HEK293T (cell line): ENCODE measurements around the gene CCDC102A.
"Not testable (repeated sequence)": the region's sequence is repeated elsewhere in the genome, so short reads cannot be mapped to it uniquely, and the experiment has no call there.

Source experiments
- CTCF ChIA-PET: fragments of 350-600 bp; formaldehyde crosslinking; extraction: SDS; loops from one replicate; lab custom pipeline; 2021; ENCODE audit warnings: antibody characterized with exemption, inconsistent platforms; lab: Yijun Ruan, JAX
- POLR2A ChIA-PET: fragments of 350-600 bp; formaldehyde crosslinking; extraction: SDS; loops from one replicate; lab custom pipeline; 2020; ENCODE audit warnings: antibody characterized with exemption, inconsistent platforms; lab: Yijun Ruan, JAX
- DNase-seq: peaks from one replicate; pipeline ENCODE4 v3.0.0; 2012; ENCODE audit warnings: mixed read lengths; ENCODE audit errors: extremely low spot score
- ARNT ChIP-seq: fragments of 450-650 bp; IDR thresholded peaks from 2 replicates; pipeline ENCODE4 v1.6.1; 2017; ENCODE audit warnings: mild to moderate bottlenecking
- BHLHE40 ChIP-seq: fragments of 450-650 bp; IDR thresholded peaks from 2 replicates; pipeline ENCODE4 v1.6.1; 2016; ENCODE audit warnings: mild to moderate bottlenecking, moderate library complexity, borderline replicate concordance
- CTBP1 ChIP-seq: fragments of 450-650 bp; IDR thresholded peaks from 2 replicates; pipeline ENCODE4 v1.6.1; 2016; ENCODE audit warnings: borderline replicate concordance
- ELF4 ChIP-seq: fragments of 450-650 bp; IDR thresholded peaks from 2 replicates; pipeline ENCODE4 v1.6.1; 2017; ENCODE audit warnings: antibody characterized with exemption
- FOXA1 ChIP-seq: fragments of 450-650 bp; IDR thresholded peaks from 2 replicates; pipeline ENCODE4 v1.6.1; 2016; ENCODE audit warnings: mild to moderate bottlenecking
- FOXK2 ChIP-seq: fragments of 450-650 bp; IDR thresholded peaks from 2 replicates; pipeline ENCODE4 v1.6.1; 2016; ENCODE audit warnings: mild to moderate bottlenecking
- FOXM1 ChIP-seq: fragments of 450-650 bp; IDR thresholded peaks from 2 replicates; pipeline ENCODE4 v1.6.1; 2017; ENCODE audit warnings: mild to moderate bottlenecking, borderline replicate concordance
- HDGF ChIP-seq: fragments of 450-650 bp; IDR thresholded peaks from 2 replicates; pipeline ENCODE4 v1.6.1; 2017; ENCODE audit warnings: antibody characterized with exemption, borderline replicate concordance
- L3MBTL2 ChIP-seq: fragments of 450-650 bp; conservative IDR thresholded peaks from 2 replicates; pipeline ENCODE4 v1.6.1; 2016; ENCODE audit warnings: mild to moderate bottlenecking
- LEF1 ChIP-seq: fragments of 450-650 bp; IDR thresholded peaks from 2 replicates; pipeline ENCODE4 v1.6.1; 2017; ENCODE audit warnings: mild to moderate bottlenecking, borderline replicate concordance
- NFRKB ChIP-seq: fragments of 450-650 bp; IDR thresholded peaks from 2 replicates; pipeline ENCODE4 v1.6.1; 2016; ENCODE audit warnings: mild to moderate bottlenecking, moderate library complexity
- SP1 ChIP-seq: fragments of 450-650 bp; IDR thresholded peaks from 2 replicates; pipeline ENCODE4 v1.6.1; 2017
- SUZ12 ChIP-seq: fragments of 450-650 bp; IDR thresholded peaks from 2 replicates; pipeline ENCODE4 v1.6.1; 2016; ENCODE audit warnings: mild to moderate bottlenecking
- TARDBP ChIP-seq: fragments of 450-650 bp; IDR thresholded peaks from 2 replicates; pipeline ENCODE4 v1.6.1; 2016
- ZNF384 ChIP-seq: fragments of 450-650 bp; IDR thresholded peaks from 2 replicates; pipeline ENCODE4 v1.6.1; 2016
- TF ChIP-seq, protein P1 (sequence below): fragments of 450-650 bp; IDR thresholded peaks from 2 replicates; pipeline ENCODE4 v1.6.1; 2016

The CCDC102A gene

DNA sequence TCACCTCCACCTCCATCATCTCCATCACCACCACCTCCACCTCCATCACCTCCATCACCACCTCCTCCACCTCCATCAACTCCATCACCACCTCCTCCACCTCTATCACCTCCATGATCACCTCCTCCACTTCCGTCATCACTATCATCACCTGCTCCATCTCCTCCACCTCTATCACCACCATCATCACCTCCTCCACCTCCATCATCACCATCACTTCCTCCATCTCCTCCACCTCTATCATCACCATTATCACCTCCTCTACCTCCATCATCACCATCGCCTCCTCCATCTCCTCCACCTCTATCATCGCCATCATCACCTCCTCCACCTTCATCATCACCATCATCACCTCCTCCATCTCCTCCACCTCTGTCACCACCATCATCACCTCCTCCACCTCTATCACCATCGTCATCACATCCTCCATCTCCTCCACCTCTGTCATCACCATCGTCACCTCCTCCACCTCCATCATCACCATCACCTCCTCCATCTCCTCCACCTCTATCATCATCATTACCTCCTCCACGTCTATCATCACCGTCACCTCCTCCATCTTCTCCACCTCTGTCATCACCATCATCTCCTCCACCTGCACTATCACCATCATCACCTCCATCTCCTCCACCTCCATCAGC lies 33.1 kb upstream of the CCDC102A start:
- ChIA-PET CTCF (no interaction called here), POLR2A (no interaction called here)
- TF ChIP-seq SUZ12, result no peak
- no peak for TF ChIP-seq HDGF
- TF ChIP-seq FOXK2, result no peak
- TF ChIP-seq ELF4, result no peak
- TF ChIP-seq BHLHE40, result no peak
- DNase-seq, result no peak

DNA sequence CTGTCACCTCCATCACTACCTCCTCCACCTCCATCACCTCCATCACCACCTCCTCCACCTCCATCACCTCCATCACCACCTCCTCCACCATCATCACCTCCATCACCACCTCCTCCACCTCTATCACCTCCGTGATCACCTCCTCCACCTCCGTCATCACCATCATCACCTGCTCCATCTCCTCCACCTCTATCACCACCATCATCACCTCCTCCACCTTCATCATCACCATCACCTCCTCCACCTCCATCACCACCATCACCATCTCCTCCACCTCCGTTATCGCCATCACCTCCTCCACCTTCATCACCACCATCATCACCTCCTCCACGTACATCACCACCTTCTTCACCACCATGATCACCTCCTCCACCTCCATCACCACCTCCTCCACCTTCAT lies 32.4 kb upstream of the CCDC102A start:
- CTCF ChIA-PET, result not testable (repeated sequence)

DNA sequence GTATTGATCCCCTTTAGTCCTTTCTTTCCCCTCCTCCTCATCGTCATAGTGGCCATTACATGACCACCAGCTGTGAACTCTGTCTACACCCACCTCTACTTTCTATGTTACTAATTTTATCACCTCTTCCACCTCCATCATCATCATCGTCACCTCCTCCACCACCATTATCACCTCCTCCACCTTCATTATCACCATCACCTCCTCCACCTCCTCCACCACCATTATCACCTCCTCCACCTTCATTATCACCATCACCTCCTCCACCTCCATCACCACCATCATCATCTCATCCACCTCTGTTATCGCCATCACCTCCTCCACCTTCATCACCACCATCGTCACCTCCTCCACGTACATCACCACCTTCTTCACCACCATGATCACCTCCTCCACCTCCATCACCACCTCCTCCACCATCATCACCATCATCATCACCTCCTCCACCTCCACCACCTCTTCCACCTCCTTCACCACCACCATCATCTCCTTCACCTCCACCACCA lies 31.9 kb upstream of the CCDC102A start:
- ChIA-PET POLR2A (no interaction called here), CTCF (no interaction called here)
- no peak for TF ChIP-seq ARNT
- DNase-seq, result no peak

More for the DNA sequence above, 32.4 kb upstream of the CCDC102A start:
- POLR2A ChIA-PET, DNase-seq: not testable (repeated sequence)

DNA sequence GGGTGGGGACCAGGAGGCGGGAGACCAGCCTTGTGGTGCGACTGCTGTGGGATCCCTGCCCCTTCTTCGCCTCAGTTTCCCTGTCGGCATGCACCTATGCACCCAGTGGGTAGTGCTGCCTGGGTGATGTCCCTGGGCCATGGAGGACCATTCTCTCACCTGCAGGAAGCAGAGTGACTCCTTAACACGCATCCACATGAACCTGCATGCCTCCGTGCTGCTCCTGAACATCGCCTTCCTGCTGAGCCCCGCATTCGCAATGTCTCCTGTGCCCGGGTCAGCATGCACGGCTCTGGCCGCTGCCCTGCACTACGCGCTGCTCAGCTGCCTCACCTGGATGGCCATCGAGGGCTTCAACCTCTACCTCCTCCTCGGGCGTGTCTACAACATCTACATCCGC lies 31.3 kb upstream of the CCDC102A start:
- ChIA-PET CTCF (no interaction called here), POLR2A (no interaction called here)
- DNase-seq, result no peak
- TF ChIP-seq LEF1 (no peak), FOXK2 (no peak)
- TF ChIP-seq, protein P1, sequence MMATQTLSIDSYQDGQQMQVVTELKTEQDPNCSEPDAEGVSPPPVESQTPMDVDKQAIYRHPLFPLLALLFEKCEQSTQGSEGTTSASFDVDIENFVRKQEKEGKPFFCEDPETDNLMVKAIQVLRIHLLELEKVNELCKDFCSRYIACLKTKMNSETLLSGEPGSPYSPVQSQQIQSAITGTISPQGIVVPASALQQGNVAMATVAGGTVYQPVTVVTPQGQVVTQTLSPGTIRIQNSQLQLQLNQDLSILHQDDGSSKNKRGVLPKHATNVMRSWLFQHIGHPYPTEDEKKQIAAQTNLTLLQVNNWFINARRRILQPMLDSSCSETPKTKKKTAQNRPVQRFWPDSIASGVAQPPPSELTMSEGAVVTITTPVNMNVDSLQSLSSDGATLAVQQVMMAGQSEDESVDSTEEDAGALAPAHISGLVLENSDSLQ, result no peak

DNA sequence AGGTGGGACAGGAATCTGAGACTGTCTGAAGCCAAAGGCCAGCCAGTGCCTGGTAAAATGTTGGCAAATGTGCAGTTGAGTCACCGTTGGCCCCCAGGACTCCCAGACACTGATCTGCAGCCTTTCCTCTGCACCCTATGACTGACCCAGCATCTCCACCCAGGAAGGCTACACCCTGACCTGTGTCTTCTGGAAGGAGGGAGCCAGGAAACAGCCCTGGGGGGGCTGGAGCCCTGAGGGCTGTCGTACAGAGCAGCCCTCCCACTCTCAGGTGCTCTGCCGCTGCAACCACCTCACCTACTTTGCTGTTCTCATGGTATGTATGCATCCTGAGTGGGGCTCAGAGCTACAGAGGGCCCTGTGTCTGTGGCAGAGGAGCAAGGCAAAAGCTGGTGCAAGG lies 30.1 kb upstream of the CCDC102A start:
- POLR2A ChIA-PET, result no interaction called here
- DNase-seq, result no peak
- CTCF ChIA-PET, result interaction anchor here (4.3 kb wide), 1 partner anchor 10 kb away, joined by 10 read pairs; no protein-coding TSS in a partner anchor
- TF ChIP-seq HDGF (no peak), BHLHE40 (no peak), ZNF384 (no peak), ARNT (no peak), NFRKB (no peak), LEF1 (no peak)
- TF ChIP-seq, protein P1, result no peak

DNA sequence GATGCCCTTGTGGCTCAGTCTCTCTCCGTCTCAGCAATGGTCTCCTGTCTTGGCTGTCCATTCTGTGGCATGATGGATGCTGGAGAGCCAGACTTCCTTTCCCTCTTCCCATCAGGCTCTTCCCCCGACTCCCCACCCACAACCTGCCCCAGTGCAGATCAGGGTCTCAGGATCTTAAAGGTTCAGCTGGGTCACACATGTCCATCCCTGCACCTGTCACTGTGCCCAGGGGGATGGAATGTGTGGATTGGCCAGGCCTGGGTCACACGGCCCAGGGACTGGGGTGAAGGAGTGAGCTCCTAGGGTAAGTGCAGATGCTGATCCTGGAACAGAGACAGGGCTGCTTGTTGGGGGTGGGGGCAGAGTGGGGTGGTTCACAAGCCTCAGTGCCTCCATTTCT lies 29.1 kb upstream of the CCDC102A start:
- no peak for TF ChIP-seq ELF4
- TF ChIP-seq SP1, result no peak
- TF ChIP-seq FOXA1, result no peak
- no peak for TF ChIP-seq L3MBTL2
- TF ChIP-seq LEF1, result no peak
- TF ChIP-seq FOXK2, result no peak
- TF ChIP-seq NFRKB, result no peak
- TF ChIP-seq CTBP1, result no peak
- TF ChIP-seq TARDBP, result no peak
- TF ChIP-seq, protein P1, result no peak
- no peak for TF ChIP-seq BHLHE40
- ChIA-PET CTCF (interaction anchor here (4.3 kb wide), 1 partner anchor 10 kb away, joined by 10 read pairs; no protein-coding TSS in a partner anchor), POLR2A (no interaction called here)
- DNase-seq, result no peak

DNA sequence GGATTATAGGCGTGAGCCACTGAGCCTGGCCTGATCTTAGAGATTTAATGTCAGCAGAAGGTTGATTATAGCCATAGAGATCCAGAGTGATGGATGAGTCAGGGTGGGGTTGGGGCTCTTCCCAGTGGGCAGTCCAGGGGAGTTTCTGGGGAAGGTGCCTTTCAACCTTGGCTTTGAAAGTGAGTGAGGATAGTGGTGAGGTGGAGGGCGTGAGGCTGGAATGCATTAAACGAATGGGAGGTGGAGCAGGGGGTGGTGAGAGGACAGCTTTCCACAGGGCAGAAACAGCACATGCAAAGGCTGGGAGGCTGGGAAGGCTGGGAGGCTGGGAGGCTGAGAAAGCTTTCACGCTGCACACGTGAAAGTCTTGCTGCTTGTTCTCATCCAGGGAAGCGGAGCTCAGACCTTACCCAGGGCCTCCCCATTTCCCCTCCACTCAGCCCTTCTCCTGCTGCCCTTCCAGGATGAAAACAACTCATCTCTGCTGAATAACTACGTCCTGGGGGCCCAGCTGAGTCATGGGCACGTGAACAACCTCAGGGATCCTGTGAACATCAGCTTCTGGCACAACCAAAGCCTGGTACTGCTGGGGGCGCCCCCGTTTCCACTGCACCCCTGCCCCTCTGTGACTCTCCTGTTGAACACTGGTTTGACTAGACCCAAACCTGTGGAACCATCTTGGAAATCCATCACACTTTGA lies 28.4 kb upstream of the CCDC102A start:
- POLR2A ChIA-PET, result no interaction called here
- no peak for DNase-seq
- CTCF ChIA-PET, result interaction anchor here (4.3 kb wide), 1 partner anchor 11 kb away, joined by 10 read pairs; no protein-coding TSS in a partner anchor
- TF ChIP-seq L3MBTL2, result no peak
- no peak for TF ChIP-seq ARNT
- no peak for TF ChIP-seq ELF4
- no peak for TF ChIP-seq TARDBP
- no peak for TF ChIP-seq ZNF384
- TF ChIP-seq LEF1, result no peak
- TF ChIP-seq FOXA1, result no peak
- no peak for TF ChIP-seq FOXK2
- no peak for TF ChIP-seq SP1
- no peak for TF ChIP-seq SUZ12
- TF ChIP-seq, protein P1, result no peak
- no peak for TF ChIP-seq NFRKB
- TF ChIP-seq FOXM1, result no peak
- TF ChIP-seq CTBP1, result no peak
- no peak for TF ChIP-seq HDGF
- no peak for TF ChIP-seq BHLHE40
